ENCODE data around the gene FGF13.
A peak's percentile ranks its signal among the peaks of the same experiment; 100 is the strongest.

GRCh38 chrX:138745196-138745595, 33.7 kb upstream of the FGF13 start:
- TF ChIP-seq EZH2 (IDR thresholded peaks at IDR 0.05; ENCODE audit: borderline replicate concordance, low read length), result no peak
- peak; percentile 68 to 77 for TF ChIP-seq CTCF (conservative IDR thresholded peaks at IDR 0.05 in 1 of 2, IDR thresholded peaks at IDR 0.05 in 1 of 2; ENCODE audit: extremely low read depth in 1 of 2, insufficient read depth in 1 of 2, low read depth in 1 of 2, low read length in 2 of 2)

Measured in mammary epithelial cell (primary cell).